HepG2 (cell line): ENCODE measurements around the gene FEM1B. TPM values are rescaled to one million over a fixed set of nuclear protein-coding genes. Genes with fewer than 3 reads are reported as not detected.

Experiments used
- ATF6 ChIP-seq: sonication (generic); formaldehyde crosslinking; conservative IDR thresholded peaks from 2 replicates; pipeline ENCODE4 v1.4.0; 2020; ENCODE audit warnings: missing genetic modification reagents
- BORCS8-MEF2B ChIP-seq: sonication (generic); formaldehyde crosslinking; IDR thresholded peaks from 2 replicates; pipeline ENCODE4 v1.8.0; 2022; ENCODE audit warnings: mild to moderate bottlenecking, missing genetic modification reagents
- CBFB ChIP-seq: sonication (generic); formaldehyde crosslinking; IDR thresholded peaks from 2 replicates; pipeline ENCODE4 v1.4.0; 2020; ENCODE audit warnings: missing genetic modification reagents
- CTCF ChIP-seq: sonication (generic); formaldehyde crosslinking; IDR thresholded peaks from 2 replicates; pipeline ENCODE4 v1.5.0; 2020; ENCODE audit warnings: mild to moderate bottlenecking, missing genetic modification reagents, moderate library complexity
- ESRRA ChIP-seq: sonication (generic); formaldehyde crosslinking; IDR thresholded peaks from 2 replicates; pipeline ENCODE4 v1.5.1; 2020; ENCODE audit warnings: mild to moderate bottlenecking, low read depth, missing genetic modification reagents
- FOXA3 ChIP-seq: IDR thresholded peaks from 2 replicates; pipeline ENCODE4 v1.6.1; 2016; ENCODE audit warnings: missing genetic modification reagents, missing compliant biosample characterization
- HOXD1 ChIP-seq: sonication (generic); formaldehyde crosslinking; IDR thresholded peaks from 2 replicates; pipeline ENCODE4 v1.5.0; 2020; ENCODE audit warnings: missing genetic modification reagents
- IRX3 ChIP-seq: sonication (generic); formaldehyde crosslinking; IDR thresholded peaks from 2 replicates; pipeline ENCODE4 v1.8.1; 2023; ENCODE audit warnings: mild to moderate bottlenecking, low read depth, missing genetic modification reagents, borderline replicate concordance
- KLF15 ChIP-seq: sonication (generic); formaldehyde crosslinking; IDR thresholded peaks from 2 replicates; pipeline ENCODE4 v1.8.1; 2023; ENCODE audit warnings: borderline replicate concordance, mild to moderate bottlenecking, inconsistent platforms, missing genetic modification reagents, mixed read lengths
- MAFF ChIP-seq: IDR thresholded peaks from 2 replicates; pipeline ENCODE4 v1.6.1; 2011; ENCODE audit warnings: low read depth, low read length, improper control_type of control experiment
- MTA1 ChIP-seq: sonication (generic); formaldehyde crosslinking; IDR thresholded peaks from 2 replicates; pipeline ENCODE4 v1.4.0; 2020; ENCODE audit warnings: missing genetic modification reagents, mild to moderate bottlenecking, borderline replicate concordance
- NFIC ChIP-seq: IDR thresholded peaks from 2 replicates; pipeline ENCODE4 v1.6.1; 2012; ENCODE audit warnings: mild to moderate bottlenecking, low read length, inconsistent platforms
- SAP130 ChIP-seq: IDR thresholded peaks from 2 replicates; pipeline ENCODE4 v1.6.1; 2016; ENCODE audit warnings: low read depth
- TP53 ChIP-seq: sonication (generic); formaldehyde crosslinking; conservative IDR thresholded peaks from 2 replicates; pipeline ENCODE4 v1.4.0; 2020; ENCODE audit warnings: missing genetic modification reagents
- TRIM24 ChIP-seq: sonication (generic); formaldehyde crosslinking; IDR thresholded peaks from 2 replicates; pipeline ENCODE4 v1.8.0; 2022; ENCODE audit warnings: mild to moderate bottlenecking, missing genetic modification reagents
- ZFP90 ChIP-seq: sonication (generic); formaldehyde crosslinking; IDR thresholded peaks from 2 replicates; pipeline ENCODE4 v1.8.0; 2022; ENCODE audit warnings: missing genetic modification reagents, mild to moderate bottlenecking, inconsistent platforms, borderline replicate concordance
- ZNF142 ChIP-seq: sonication (generic); formaldehyde crosslinking; IDR thresholded peaks from 2 replicates; pipeline ENCODE4 v1.4.0; 2020; ENCODE audit warnings: missing genetic modification reagents
- ZNF235 ChIP-seq: sonication (generic); formaldehyde crosslinking; IDR thresholded peaks from 2 replicates; pipeline ENCODE4 v1.8.1; 2023; ENCODE audit warnings: mild to moderate bottlenecking, missing genetic modification reagents, borderline replicate concordance
- ZNF547 ChIP-seq: sonication (generic); formaldehyde crosslinking; IDR thresholded peaks from 2 replicates; pipeline ENCODE4 v1.5.1; 2020; ENCODE audit warnings: mild to moderate bottlenecking, missing genetic modification reagents
- ZNF552 ChIP-seq: sonication (generic); formaldehyde crosslinking; IDR thresholded peaks from 2 replicates; pipeline ENCODE4 v1.9.0; 2022; ENCODE audit warnings: missing genetic modification reagents, mild to moderate bottlenecking, borderline replicate concordance
- ZNF644 ChIP-seq: IDR thresholded peaks from 2 replicates; pipeline ENCODE4 v1.6.1; 2016; ENCODE audit warnings: low read depth
- ZNF713 ChIP-seq: sonication (generic); formaldehyde crosslinking; IDR thresholded peaks from 2 replicates; pipeline ENCODE4 v1.4.0; 2020; ENCODE audit warnings: mild to moderate bottlenecking, missing genetic modification reagents
- ZNF720 ChIP-seq: sonication (generic); formaldehyde crosslinking; IDR thresholded peaks from 2 replicates; pipeline ENCODE4 v1.4.0; 2020; ENCODE audit warnings: missing genetic modification reagents
- polyA plus RNA-seq, 8 experiments: library from polyadenylated mRNA; depleted of rRNA in 3 of 8; stranded (reverse) in 7 of 8; unstranded in 1 of 8; fragments of >200 nt; fragmentation: Illumina TruSeq in 4 of 8; extraction: Trizol in 4 of 8; gene quantifications; 2 replicates each; pipeline versions ENCODE4 v1.2.1 to v1.2.3, GENCODE V29; 2011 to 2016; ENCODE audit warnings: low read depth in 4 of 8, missing spikeins in 1 of 8, mixed read lengths in 1 of 8; ENCODE audit not compliant: insufficient read depth in 1 of 8
- total RNA-seq, 5 experiments: library from RNA; depleted of rRNA; stranded (reverse); fragments of >200 nt; fragmentation: Illumina TruSeq; extraction: Trizol; gene quantifications; 2 replicates each; pipeline ENCODE4 v1.2.3, GENCODE V29; 2016; ENCODE audit warnings: low read depth in 1 of 5

The FEM1B gene
- total and polyA plus RNA-seq, 2 of the 13 experiments (the other 11 are each of a cell fraction or from before 2014, with no cell fraction given), result 38.1 to 40.0 TPM

GRCh38 chr15:68278345-68278594 lies 725 bp downstream of the FEM1B start (continued):
- peak; percentile 40; the same call in 1 of the 2 replicates for TF ChIP-seq ZNF142 (CRISPR knock-in tag)
- 0 out of 2 replicates have a peak, but pooled peaks have one; percentile 24 for TF ChIP-seq KLF15 (CRISPR knock-in tag)
- peak; percentile 67 for TF ChIP-seq CTCF (CRISPR knock-in tag)
- TF ChIP-seq ZNF235 (CRISPR knock-in tag), result peak; percentile 30; the same call in 1 of the 2 replicates
- TF ChIP-seq FOXA3 (CRISPR knock-in tag), result no peak; the same call in 1 of the 2 replicates
- 0 out of 2 replicates have a peak, but pooled peaks have one; percentile 4 for TF ChIP-seq ZNF644
- TF ChIP-seq MAFF, result peak; percentile 24; the same call in 1 of the 2 replicates
- TF ChIP-seq MTA1 (CRISPR knock-in tag), result no peak
- TF ChIP-seq ATF6, result no peak
- TF ChIP-seq NFIC, result no peak
- no peak for TF ChIP-seq ZNF552
- 0 out of 2 replicates have a peak, but pooled peaks have one; percentile 24 for TF ChIP-seq CBFB (CRISPR knock-in tag)
- TF ChIP-seq TP53 (CRISPR knock-in tag), result 0 out of 2 replicates have a peak, but pooled peaks have one; percentile 30
- 0 out of 2 replicates have a peak, but pooled peaks have one; percentile 15 for TF ChIP-seq ZNF547 (CRISPR knock-in tag)
- TF ChIP-seq SAP130 (CRISPR knock-in tag), result peak; percentile 1; the same call in 1 of the 2 replicates
- no peak for TF ChIP-seq ZFP90 (CRISPR knock-in tag)
- peak; percentile 58; the same call in 1 of the 2 replicates for TF ChIP-seq HOXD1 (CRISPR knock-in tag)
- TF ChIP-seq ZNF720 (CRISPR knock-in tag), result no peak
- no peak for TF ChIP-seq IRX3 (CRISPR knock-in tag)
- TF ChIP-seq ESRRA (CRISPR knock-in tag), result 0 out of 2 replicates have a peak, but pooled peaks have one; percentile 9
- no peak for TF ChIP-seq ZNF713 (CRISPR knock-in tag)
- TF ChIP-seq TRIM24, result no peak
- TF ChIP-seq BORCS8-MEF2B (CRISPR knock-in tag), result peak; percentile 23; the same call in 1 of the 2 replicates
